Cardiac fibroblast (primary cell): Measurements from ENCODE around the gene ELOVL6.

ENCODE experiments used
- DNase-seq, 2 donors: peaks; one replicate each; pipeline versions ENCODE4 v3.0.0 to v3.0.0-alpha.2; 2010; ENCODE audit warnings: low read depth in 2 of 2
- H3K4me3 ChIP-seq, 2 donors: replicated peaks in 1 of 2; 1 replicate in 1 of 2; 2 replicates in 1 of 2; pipeline ENCODE4 v1.5.1; 2011; ENCODE audit warnings: low read depth in 2 of 2, low read length in 2 of 2, mild to moderate bottlenecking in 2 of 2, moderate library complexity in 1 of 2
- TF ChIP-seq, protein P1 (sequence below): IDR thresholded peaks from one replicate; pipeline ENCODE4 v1.5.1; 2011; ENCODE audit warnings: low read depth, mild to moderate bottlenecking, low read length, inconsistent platforms

The ELOVL6 gene

DNA sequence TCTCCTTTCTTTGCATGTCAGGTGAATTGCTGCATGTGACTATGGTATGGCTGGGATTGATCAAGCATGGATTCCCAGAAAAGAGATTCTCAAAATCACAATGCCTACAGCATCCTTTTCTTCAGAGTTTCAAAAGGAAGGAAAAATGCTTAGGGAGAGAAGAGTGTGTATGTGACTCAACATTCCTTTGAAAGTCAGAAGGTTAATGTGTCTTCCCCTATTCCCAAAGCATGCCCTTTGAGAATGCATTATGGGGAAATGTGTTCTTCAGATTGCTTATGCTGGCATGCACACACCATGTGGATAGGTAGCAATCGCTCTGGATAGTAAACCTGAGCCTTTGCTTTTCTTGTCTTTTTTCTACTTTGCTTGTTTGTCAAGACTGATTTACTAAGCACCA lies 78.5 kb downstream of the ELOVL6 start:
- H3K4me3 ChIP-seq: no peak overlapping the region
- TF ChIP-seq, protein P1, sequence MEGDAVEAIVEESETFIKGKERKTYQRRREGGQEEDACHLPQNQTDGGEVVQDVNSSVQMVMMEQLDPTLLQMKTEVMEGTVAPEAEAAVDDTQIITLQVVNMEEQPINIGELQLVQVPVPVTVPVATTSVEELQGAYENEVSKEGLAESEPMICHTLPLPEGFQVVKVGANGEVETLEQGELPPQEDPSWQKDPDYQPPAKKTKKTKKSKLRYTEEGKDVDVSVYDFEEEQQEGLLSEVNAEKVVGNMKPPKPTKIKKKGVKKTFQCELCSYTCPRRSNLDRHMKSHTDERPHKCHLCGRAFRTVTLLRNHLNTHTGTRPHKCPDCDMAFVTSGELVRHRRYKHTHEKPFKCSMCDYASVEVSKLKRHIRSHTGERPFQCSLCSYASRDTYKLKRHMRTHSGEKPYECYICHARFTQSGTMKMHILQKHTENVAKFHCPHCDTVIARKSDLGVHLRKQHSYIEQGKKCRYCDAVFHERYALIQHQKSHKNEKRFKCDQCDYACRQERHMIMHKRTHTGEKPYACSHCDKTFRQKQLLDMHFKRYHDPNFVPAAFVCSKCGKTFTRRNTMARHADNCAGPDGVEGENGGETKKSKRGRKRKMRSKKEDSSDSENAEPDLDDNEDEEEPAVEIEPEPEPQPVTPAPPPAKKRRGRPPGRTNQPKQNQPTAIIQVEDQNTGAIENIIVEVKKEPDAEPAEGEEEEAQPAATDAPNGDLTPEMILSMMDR: no peak
- DNase-seq: peak; percentile 64 to 77

DNA sequence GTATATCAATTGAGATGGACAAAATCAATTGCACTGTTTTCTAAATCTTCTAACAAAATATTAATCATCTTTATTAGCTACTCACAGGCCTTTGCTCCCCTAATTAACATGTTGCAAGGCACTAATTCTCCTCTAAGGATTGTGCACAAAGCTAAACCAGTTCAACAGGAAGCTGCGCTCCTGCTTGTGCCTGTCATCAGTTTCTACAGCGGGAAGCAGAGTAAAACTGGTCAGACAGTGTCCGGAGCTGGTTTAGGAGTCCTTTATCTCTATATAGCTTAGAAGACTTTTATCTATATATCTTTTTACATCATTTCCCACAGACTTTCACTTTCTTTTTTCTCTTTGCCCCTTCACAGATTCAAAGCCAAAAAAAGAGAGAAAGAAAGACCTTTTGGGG lies 79.1 kb downstream of the ELOVL6 start:
- TF ChIP-seq, protein P1: no peak
- peak; percentile 23 to 43 for DNase-seq
- no peak overlapping the region for H3K4me3 ChIP-seq

DNA sequence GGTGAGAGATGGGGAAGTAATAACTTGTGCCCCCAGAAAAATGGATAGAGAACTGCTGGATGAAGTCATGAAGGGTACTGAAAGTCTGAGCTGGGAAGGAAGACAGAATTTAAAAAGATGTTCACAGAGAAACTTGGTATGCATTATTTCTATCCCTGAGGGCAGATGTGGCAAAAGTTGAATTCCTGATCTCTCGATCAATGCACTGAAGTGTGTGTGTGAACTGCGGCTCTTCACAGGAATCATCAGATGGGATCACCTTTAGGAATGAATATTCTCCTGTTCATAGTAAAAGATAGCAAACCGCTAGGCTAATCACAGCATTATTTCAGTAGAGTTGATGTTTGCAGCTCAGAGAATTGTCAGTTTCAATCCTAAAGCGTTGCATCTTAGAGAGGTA lies 86.4 kb downstream of the ELOVL6 start:
- TF ChIP-seq, protein P1: no peak
- H3K4me3 ChIP-seq: no peak overlapping the region
- no peak for DNase-seq

DNA sequence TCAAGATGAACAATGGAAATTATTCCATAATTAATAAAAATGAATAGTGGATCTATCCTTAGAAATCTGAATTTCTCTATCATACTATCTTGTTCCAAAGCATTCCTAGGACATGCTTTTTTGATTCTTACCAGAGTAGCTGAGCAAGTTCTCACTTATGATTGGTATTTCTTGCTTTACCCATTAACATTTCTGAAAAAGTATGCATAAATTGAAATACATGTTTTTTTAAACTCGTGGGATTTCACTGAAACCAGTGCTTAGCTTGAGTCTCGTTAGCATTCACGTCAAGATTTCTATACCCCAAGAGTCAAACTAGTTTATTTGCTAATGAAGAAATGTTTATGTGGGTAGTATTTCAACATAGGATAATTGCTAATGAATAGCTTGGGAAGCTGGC lies 89.0 kb downstream of the ELOVL6 start:
- TF ChIP-seq, protein P1: no peak
- no peak for DNase-seq
- no peak overlapping the region for H3K4me3 ChIP-seq

- no peak overlapping the region for H3K4me3 ChIP-seq
- TF ChIP-seq, protein P1: no peak
- DNase-seq: no peak
These were observed 89.5 kb downstream of the ELOVL6 start for GRCh38 chr4:110108960-110109359.

DNA sequence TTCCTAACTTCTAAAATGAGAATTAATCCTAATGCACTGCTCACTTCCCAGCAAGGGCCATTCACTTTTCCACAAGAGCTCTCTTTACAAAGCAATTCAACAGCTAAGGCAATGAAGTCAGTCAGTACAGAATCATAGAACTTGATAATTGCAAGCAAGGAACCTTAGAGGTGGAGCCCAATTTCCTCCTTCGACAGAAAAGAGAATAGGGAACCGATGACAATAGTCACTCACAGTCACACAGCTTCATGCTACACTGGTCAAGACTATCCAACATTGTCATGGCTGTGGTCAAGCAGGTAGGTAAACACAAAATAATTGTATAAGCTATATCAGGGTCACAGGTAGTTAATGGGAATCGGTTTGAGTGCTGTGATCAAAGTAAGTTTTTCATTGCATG lies 90.0 kb downstream of the ELOVL6 start:
- TF ChIP-seq, protein P1: no peak
- DNase-seq: no peak
- H3K4me3 ChIP-seq: no peak overlapping the region

GRCh38 chr4:110107866-110108265 lies 90.5 kb downstream of the ELOVL6 start:
- DNase-seq: peak; percentile 35 to 68
- H3K4me3 ChIP-seq: no peak overlapping the region
- TF ChIP-seq, protein P1: no peak
